Natural killer cell (primary cell): Measurements from ENCODE around the gene CAMP. TPM values are rescaled to one million over a fixed set of nuclear protein-coding genes. Genes with fewer than 3 reads are reported as not detected.

Experiments used
- ATAC-seq, 3 donors: fragments of 150-1000 bp in 2 of 3; fragments of 200-7000 bp in 1 of 3; cut with Tn5 transposase; 1 replicate in 1 of 3; 2 replicates in 2 of 3; pipeline ENCODE4 v1.10.0; 2021; ENCODE audit warnings: mild to moderate bottlenecking in 2 of 3, moderate library complexity in 2 of 3
- DNase-seq, 2 donors: peaks; one replicate each; pipeline versions ENCODE4 v3.0.0 to v3.0.0-alpha.2; 2013 to 2021; ENCODE audit warnings: mixed read lengths in 1 of 2
- H3K27ac ChIP-seq: one replicate; pipeline ENCODE4 v1.5.1; 2013; ENCODE audit warnings: mild to moderate bottlenecking, low read length
- H3K27me3 ChIP-seq: one replicate; pipeline ENCODE4 v1.6.1; 2013; ENCODE audit warnings: low read length; ENCODE audit not compliant: control insufficient read depth, insufficient read depth
- H3K36me3 ChIP-seq: one replicate; pipeline ENCODE4 v1.6.1; 2013; ENCODE audit warnings: low read length; ENCODE audit not compliant: control insufficient read depth, insufficient read depth
- H3K4me1 ChIP-seq: one replicate; pipeline ENCODE4 v1.6.1; 2013; ENCODE audit warnings: low read length; ENCODE audit not compliant: control insufficient read depth, insufficient read depth
- H3K4me3 ChIP-seq: one replicate; pipeline ENCODE4 v1.5.1; 2013; ENCODE audit warnings: low read length
- H3K9me3 ChIP-seq: one replicate; pipeline ENCODE4 v1.6.1; 2013; ENCODE audit warnings: low read length; ENCODE audit not compliant: control insufficient read depth, insufficient read depth
- H3K27ac Mint-ChIP-seq, 2 donors: one replicate each; pipeline ENCODE4 v1.8.0; 2022; ENCODE audit warnings: mild to moderate bottlenecking in 2 of 2, mixed read lengths in 2 of 2, moderate library complexity in 1 of 2
- H3K27me3 Mint-ChIP-seq, 2 donors: one replicate each; pipeline ENCODE4 v1.8.0; 2022; ENCODE audit warnings: low read depth in 2 of 2, mixed read lengths in 2 of 2
- H3K36me3 Mint-ChIP-seq: one replicate; pipeline ENCODE4 v1.8.0; 2022; ENCODE audit warnings: mixed read lengths
- H3K4me1 Mint-ChIP-seq, 2 donors: one replicate each; pipeline ENCODE4 v1.8.0; 2022; ENCODE audit warnings: mixed read lengths in 2 of 2
- H3K4me3 Mint-ChIP-seq: one replicate; pipeline ENCODE4 v1.8.0; 2022; ENCODE audit warnings: mild to moderate bottlenecking, moderate library complexity, mixed read lengths
- H3K9me3 Mint-ChIP-seq, 2 donors: one replicate each; pipeline ENCODE4 v1.8.0; 2022; ENCODE audit warnings: mixed read lengths in 2 of 2
- WGBS: methylation state at CpG from one replicate; pipeline ENCODE4 v1.1.7; 2013; ENCODE audit warnings: missing lambda C conversion rate; ENCODE audit not compliant: insufficient coverage; 5-methylcytosine and 5-hydroxymethylcytosine counted together
- intact Hi-C: fragments of 100-400 bp; cut with micrococcal nuclease; formaldehyde crosslinking; loops from one replicate; pipeline ENCODE4 v1.14.2; 2022
- total RNA-seq, 4 donors: library from RNA; stranded (reverse); fragments of 120-200 nt in 1 of 4; gene quantifications; one replicate each; pipeline versions ENCODE4 v1.2.3 to v1.2.4, GENCODE V29; 2013 to 2022
- TF ChIP-seq, protein P1 (sequence below): fragments of 200-600 bp; IDR thresholded peaks from one replicate; pipeline ENCODE4 v1.8.0; 2022; ENCODE audit warnings: antibody characterized with exemption

CAMP gene, protein sequence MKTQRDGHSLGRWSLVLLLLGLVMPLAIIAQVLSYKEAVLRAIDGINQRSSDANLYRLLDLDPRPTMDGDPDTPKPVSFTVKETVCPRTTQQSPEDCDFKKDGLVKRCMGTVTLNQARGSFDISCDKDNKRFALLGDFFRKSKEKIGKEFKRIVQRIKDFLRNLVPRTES
- total RNA-seq, result not detected
- 0.56 TPM for total RNA-seq (2013)

DNA sequence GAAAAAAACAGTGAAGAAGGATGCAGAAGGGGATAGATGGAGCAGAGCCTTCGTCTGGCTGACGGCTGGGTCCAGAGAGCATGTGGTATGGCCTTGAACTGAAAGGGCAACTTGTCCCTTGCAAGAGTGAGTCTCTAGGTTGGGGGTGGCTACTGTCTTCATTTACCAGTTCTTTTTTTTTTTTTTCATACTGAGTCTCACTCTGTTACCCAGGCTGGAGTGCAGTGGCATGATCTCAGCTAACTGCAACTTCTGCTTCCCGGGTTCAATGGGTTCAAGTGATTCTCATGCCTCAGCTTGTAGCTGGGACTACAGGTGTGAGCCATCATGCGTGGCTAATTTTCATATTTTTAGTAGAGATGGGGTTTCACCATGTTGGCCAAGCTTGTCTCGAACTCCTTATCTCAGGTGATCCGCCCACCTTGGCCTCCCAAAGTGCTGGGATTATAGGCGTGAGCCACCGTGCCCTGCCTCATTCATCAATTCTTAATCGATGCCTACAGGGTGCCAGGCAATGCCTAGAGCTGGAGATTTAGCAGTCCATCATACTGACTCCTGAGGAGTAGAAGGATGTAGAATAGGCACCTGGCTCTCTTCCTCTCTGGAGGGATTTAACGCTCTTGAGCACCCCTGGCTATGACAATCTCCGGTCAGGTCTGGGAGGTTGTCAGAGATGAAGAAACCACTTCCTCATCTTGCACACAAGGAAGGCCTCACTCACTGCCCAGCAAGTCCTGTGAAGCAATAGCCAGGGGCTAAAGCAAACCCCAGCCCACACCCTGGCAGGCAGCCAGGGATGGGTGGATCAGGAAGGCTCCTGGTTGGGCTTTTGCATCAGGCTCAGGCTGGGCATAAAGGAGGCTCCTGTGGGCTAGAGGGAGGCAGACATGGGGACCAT is at the start of gene CAMP:
Gene CAMP, plus strand, starts transcription at position 880 of the 898 bp plus-strand sequence. Its CDS starts 17 bp downstream, at position 897.
- peak within 1 kb of the TSS in 1 of 2 donors; percentile 36 for H3K27ac Mint-ChIP-seq
- no peaks in the 10 kb centered on the region for H3K36me3 ChIP-seq
- H3K27ac ChIP-seq, result peak within 1 kb of the TSS; percentile 25
- H3K4me1 ChIP-seq, result peaks cover 32% of the 10 kb centered on the region
- intact Hi-C loops, result no loop called here
- no peaks in the 10 kb centered on the region for H3K36me3 Mint-ChIP-seq
- no peaks in the 10 kb centered on the region for H3K9me3 Mint-ChIP-seq
- peaks cover 4 to 5% of the 10 kb centered on the region in 2 donors for H3K4me1 Mint-ChIP-seq
- TF ChIP-seq, protein P1, sequence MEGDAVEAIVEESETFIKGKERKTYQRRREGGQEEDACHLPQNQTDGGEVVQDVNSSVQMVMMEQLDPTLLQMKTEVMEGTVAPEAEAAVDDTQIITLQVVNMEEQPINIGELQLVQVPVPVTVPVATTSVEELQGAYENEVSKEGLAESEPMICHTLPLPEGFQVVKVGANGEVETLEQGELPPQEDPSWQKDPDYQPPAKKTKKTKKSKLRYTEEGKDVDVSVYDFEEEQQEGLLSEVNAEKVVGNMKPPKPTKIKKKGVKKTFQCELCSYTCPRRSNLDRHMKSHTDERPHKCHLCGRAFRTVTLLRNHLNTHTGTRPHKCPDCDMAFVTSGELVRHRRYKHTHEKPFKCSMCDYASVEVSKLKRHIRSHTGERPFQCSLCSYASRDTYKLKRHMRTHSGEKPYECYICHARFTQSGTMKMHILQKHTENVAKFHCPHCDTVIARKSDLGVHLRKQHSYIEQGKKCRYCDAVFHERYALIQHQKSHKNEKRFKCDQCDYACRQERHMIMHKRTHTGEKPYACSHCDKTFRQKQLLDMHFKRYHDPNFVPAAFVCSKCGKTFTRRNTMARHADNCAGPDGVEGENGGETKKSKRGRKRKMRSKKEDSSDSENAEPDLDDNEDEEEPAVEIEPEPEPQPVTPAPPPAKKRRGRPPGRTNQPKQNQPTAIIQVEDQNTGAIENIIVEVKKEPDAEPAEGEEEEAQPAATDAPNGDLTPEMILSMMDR, result no peak
- WGBS, result 65% methylated on average over 11 of the region's 11 CpGs
- no peak within 1 kb of the TSS for H3K4me3 Mint-ChIP-seq
- H3K4me3 ChIP-seq, result no peak within 1 kb of the TSS
- ATAC-seq (peak in 2 of 3 donors; percentile 35 to 78), DNase-seq (peak in 1 of 2 donors; percentile 12)
- H3K27me3 ChIP-seq, result no peaks in the 10 kb centered on the region
- no peaks in the 10 kb centered on the region for H3K9me3 ChIP-seq
- no peaks in the 10 kb centered on the region for H3K27me3 Mint-ChIP-seq

DNA sequence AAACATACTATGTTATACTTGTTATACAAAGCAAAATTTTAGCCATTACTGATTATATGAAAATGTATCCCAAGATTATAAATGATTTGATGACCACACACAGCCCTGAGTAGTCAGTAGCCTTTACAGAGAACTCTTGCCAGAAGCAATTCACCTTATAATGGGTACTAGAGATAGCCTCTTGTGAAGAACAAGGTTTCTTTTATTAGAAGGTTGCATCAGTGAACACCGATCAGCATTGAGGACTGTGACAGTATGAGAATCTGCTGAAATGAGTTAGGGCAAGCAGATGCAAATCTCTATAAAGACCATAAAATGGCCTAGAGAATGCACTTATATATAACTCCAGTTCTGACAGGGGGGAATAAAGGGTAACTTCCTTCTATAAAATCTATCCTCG is 45.2 kb upstream of the CAMP start:
- Mint-ChIP-seq H3K27me3 (no peaks in the 10 kb centered on the region), H3K36me3 (no peaks in the 10 kb centered on the region), H3K27ac (no peak overlapping the region), H3K9me3 (no peaks in the 10 kb centered on the region), H3K4me1 (no peaks in the 10 kb centered on the region), H3K4me3 (no peak overlapping the region)
- TF ChIP-seq, protein P1, result no peak
- intact Hi-C loops, result no loop called here
- no peaks in the 10 kb centered on the region for H3K4me1 ChIP-seq
- ATAC-seq (no peak), DNase-seq (no peak)
- H3K36me3 ChIP-seq, result no peaks in the 10 kb centered on the region
- H3K27ac ChIP-seq, result no peak overlapping the region
- no peaks in the 10 kb centered on the region for H3K27me3 ChIP-seq
- WGBS, result 100% methylated on average over 1 of the region's 2 CpGs
- H3K9me3 ChIP-seq, result no peaks in the 10 kb centered on the region
- H3K4me3 ChIP-seq, result no peak overlapping the region

DNA sequence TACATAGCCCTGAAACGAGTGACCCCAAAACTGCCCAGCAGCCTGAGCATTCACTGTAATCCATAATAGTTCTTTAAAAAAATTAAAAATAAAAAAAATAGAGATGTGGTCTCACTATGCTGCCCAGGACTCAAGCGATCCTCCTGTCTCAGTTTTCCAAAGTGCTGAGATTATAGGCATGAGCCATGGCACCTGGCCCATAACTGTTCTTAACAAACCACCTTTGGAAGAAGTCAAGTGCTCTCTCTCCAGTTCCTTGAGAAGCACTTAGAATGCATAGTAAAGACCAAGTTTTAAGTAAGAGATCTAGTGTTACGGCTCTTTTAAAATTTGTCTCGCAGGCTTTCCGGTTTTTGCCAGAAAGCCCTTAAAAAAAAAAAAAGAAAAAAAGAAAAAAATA is 43.3 kb upstream of the CAMP start:
- H3K4me3 Mint-ChIP-seq, result no peak overlapping the region
- DNase-seq (no peak), ATAC-seq (no peak)
- Histone ChIP-seq H3K36me3 (no peaks in the 10 kb centered on the region), H3K27ac (no peak overlapping the region), H3K27me3 (no peaks in the 10 kb centered on the region), H3K4me1 (no peaks in the 10 kb centered on the region), H3K9me3 (no peaks in the 10 kb centered on the region), H3K4me3 (no peak overlapping the region)
- 94% methylated on average over 2 of the region's 5 CpGs for whole genome bisulfite sequencing
- H3K9me3 Mint-ChIP-seq, result no peaks in the 10 kb centered on the region
- H3K27ac Mint-ChIP-seq, result no peak overlapping the region
- no peaks in the 10 kb centered on the region for H3K4me1 Mint-ChIP-seq
- TF ChIP-seq, protein P1, result no peak
- intact Hi-C loops, result no loop called here
- no peaks in the 10 kb centered on the region for H3K27me3 Mint-ChIP-seq
- H3K36me3 Mint-ChIP-seq, result no peaks in the 10 kb centered on the region
